Naive thymus-derived CD4-positive, alpha-beta T cell (primary cell): Measurements from ENCODE around the gene ARID5B. TPM values are rescaled to one million over a fixed set of nuclear protein-coding genes. Genes with fewer than 3 reads are reported as not detected.

Experiments used
- ATAC-seq: fragments of 150-1000 bp; cut with Tn5 transposase; 2 replicates; pipeline ENCODE4 v1.10.0; 2021; ENCODE audit warnings: mild to moderate bottlenecking, moderate library complexity
- CTCF ChIA-PET: fragments of 350-600 bp; sonication (Branson Sonifier 250); formaldehyde crosslinking; loops from one replicate; lab custom pipeline; 2021; ENCODE audit warnings: antibody characterized with exemption; lab: Charles Lee
- POLR2A ChIA-PET: fragments of 350-600 bp; sonication (Branson Sonifier 250); formaldehyde crosslinking; loops from one replicate; lab custom pipeline; 2021; ENCODE audit warnings: antibody characterized with exemption, inconsistent platforms; lab: Charles Lee
- DNase-seq, 9 donors: peaks; one replicate each; pipeline versions ENCODE4 v3.0.0 to v3.0.0-alpha.2; 2020 to 2022; ENCODE audit warnings: mixed read lengths in 1 of 9
- H3K27ac ChIP-seq: one replicate; pipeline ENCODE4 v1.7.0; 2013; ENCODE audit warnings: mild to moderate bottlenecking, low read depth, low read length, moderate library complexity
- H3K27me3 ChIP-seq, 2 donors: one replicate each; pipeline ENCODE4 v1.7.0; 2013; ENCODE audit warnings: low read length in 2 of 2, mild to moderate bottlenecking in 2 of 2, moderate library complexity in 2 of 2; ENCODE audit not compliant: control insufficient read depth in 2 of 2, insufficient read depth in 2 of 2
- H3K36me3 ChIP-seq, 3 experiments: 1 replicate in 2 of 3; 2 replicates in 1 of 3; pipeline ENCODE4 v1.7.0; 2013; ENCODE audit warnings: low read length in 3 of 3, mild to moderate bottlenecking in 3 of 3, moderate library complexity in 1 of 3; ENCODE audit not compliant: insufficient read depth in 3 of 3, control insufficient read depth in 2 of 3
- H3K4me1 ChIP-seq, 2 donors: one replicate each; pipeline ENCODE4 v1.7.0; 2013; ENCODE audit warnings: low read length in 2 of 2, mild to moderate bottlenecking in 2 of 2, moderate library complexity in 1 of 2; ENCODE audit not compliant: control insufficient read depth in 2 of 2, insufficient read depth in 2 of 2
- H3K4me3 ChIP-seq: 2 replicates; pipeline ENCODE4 v1.7.0; 2013; ENCODE audit warnings: mild to moderate bottlenecking, low read length
- H3K9me3 ChIP-seq, 3 experiments: 1 replicate in 2 of 3; 2 replicates in 1 of 3; pipeline ENCODE4 v1.7.0; 2013; ENCODE audit warnings: low read length in 3 of 3; ENCODE audit not compliant: control insufficient read depth in 2 of 3
- H3K27ac Mint-ChIP-seq, 9 donors: one replicate each; pipeline ENCODE4 v1.8.0; 2020 to 2022; ENCODE audit warnings: mixed read lengths in 9 of 9, mild to moderate bottlenecking in 8 of 9, moderate library complexity in 5 of 9, inconsistent platforms in 2 of 9
- H3K27me3 Mint-ChIP-seq, 5 donors: one replicate each; pipeline ENCODE4 v1.8.0; 2021 to 2022; ENCODE audit warnings: mixed read lengths in 5 of 5, mild to moderate bottlenecking in 1 of 5
- H3K36me3 Mint-ChIP-seq, 5 donors: one replicate each; pipeline ENCODE4 v1.8.0; 2020 to 2022; ENCODE audit warnings: mixed read lengths in 5 of 5, mild to moderate bottlenecking in 3 of 5, inconsistent platforms in 1 of 5
- H3K4me1 Mint-ChIP-seq, 7 donors: one replicate each; pipeline ENCODE4 v1.8.0; 2020 to 2022; ENCODE audit warnings: mixed read lengths in 7 of 7, mild to moderate bottlenecking in 3 of 7, inconsistent platforms in 1 of 7
- H3K4me3 Mint-ChIP-seq, 10 donors: one replicate each; pipeline ENCODE4 v1.8.0; 2020 to 2022; ENCODE audit warnings: mild to moderate bottlenecking in 10 of 10, mixed read lengths in 10 of 10, moderate library complexity in 6 of 10, inconsistent platforms in 2 of 10
- H3K9me3 Mint-ChIP-seq, 11 donors: one replicate each; pipeline ENCODE4 v1.8.0; 2020 to 2022; ENCODE audit warnings: mixed read lengths in 11 of 11, mild to moderate bottlenecking in 4 of 11, inconsistent platforms in 1 of 11, moderate library complexity in 1 of 11
- intact Hi-C, 2 donors: fragments of 100-400 bp; cut with micrococcal nuclease; formaldehyde crosslinking; loops; one replicate each; pipeline ENCODE4 v1.15.1; 2023
- polyA plus RNA-seq, 2 donors: library from polyadenylated mRNA; unstranded; fragments of 300-500 nt; fragmentation: Illumina TruSeq; gene quantifications; one replicate each; pipeline ENCODE4 v1.2.3, GENCODE V29; 2021
- total RNA-seq, 6 experiments: library from RNA in 5 of 6; stranded (reverse) in 5 of 6; gene quantifications; 1 replicate in 5 of 6; 2 replicates in 1 of 6; pipeline ENCODE4 v1.2.3 and lab custom pipeline; 2021 to 2026

Gene ARID5B
- total and polyA plus RNA-seq, 7 experiments from 2014 or later: 18.6 to 60.8 (median 47.4) TPM

GRCh38 chr10:61958805-61959204 lies 57.3 kb downstream of the ARID5B start:
- DNase-seq (no peak), ATAC-seq (no peak)
- H3K9me3 ChIP-seq: no peaks in the 10 kb centered on the region
- Mint-ChIP-seq H3K4me3 (peak overlapping the region in 1 of 10 donors; percentile 30), H3K36me3 (peaks cover 15 to 56% (median 31%) of the 10 kb centered on the region in 5 donors), H3K9me3 (no peaks in the 10 kb centered on the region), H3K27ac (peak overlapping the region in 3 of 9 donors; percentile 22 to 70 (median 63)), H3K27me3 (no peaks in the 10 kb centered on the region), H3K4me1 (peaks cover 17 to 76% (median 45%) of the 10 kb centered on the region in 7 donors)
- H3K4me3 ChIP-seq: no peak overlapping the region
- H3K36me3 ChIP-seq: no peaks in the 10 kb centered on the region
- ChIA-PET CTCF (no interaction called here), POLR2A (interaction anchor here (1.0 kb wide), 1 partner anchor 12 kb away, joined by 3 read pairs; no protein-coding TSS in a partner anchor)
- no peaks in the 10 kb centered on the region for H3K27me3 ChIP-seq
- no peak overlapping the region for H3K27ac ChIP-seq
- intact Hi-C loops: no loop called here
- H3K4me1 ChIP-seq: peaks cover 0 to 20% of the 10 kb centered on the region in 2 donors

- peaks cover 22 to 81% (median 44%) of the 10 kb centered on the region in 7 donors for H3K4me1 Mint-ChIP-seq
- Histone ChIP-seq H3K4me1 (peaks cover 0 to 30% of the 10 kb centered on the region in 2 donors), H3K4me3 (no peak overlapping the region), H3K9me3 (no peaks in the 10 kb centered on the region), H3K36me3 (no peaks in the 10 kb centered on the region), H3K27ac (no peak overlapping the region), H3K27me3 (no peaks in the 10 kb centered on the region)
- H3K27me3 Mint-ChIP-seq: no peaks in the 10 kb centered on the region
- DNase-seq (no peak), ATAC-seq (no peak)
- intact Hi-C loops: no loop called here
- CTCF ChIA-PET: no interaction called here
- POLR2A ChIA-PET: no interaction called here
- H3K27ac Mint-ChIP-seq: peak overlapping the region in 3 of 9 donors; percentile 12 to 71 (median 63)
- H3K36me3 Mint-ChIP-seq: peaks cover 15 to 58% (median 36%) of the 10 kb centered on the region in 5 donors
- no peak overlapping the region for H3K4me3 Mint-ChIP-seq
- no peaks in the 10 kb centered on the region for H3K9me3 Mint-ChIP-seq
Measured at GRCh38 chr10:61959814-61960213, 58.3 kb downstream of the ARID5B start.

GRCh38 chr10:61960396-61961120 lies 59.1 kb downstream of the ARID5B start:
- Histone ChIP-seq H3K36me3 (no peaks in the 10 kb centered on the region), H3K9me3 (no peaks in the 10 kb centered on the region), H3K27me3 (no peaks in the 10 kb centered on the region), H3K4me1 (peaks cover 0 to 37% of the 10 kb centered on the region in 2 donors), H3K4me3 (no peak overlapping the region), H3K27ac (no peak overlapping the region)
- peaks cover 18 to 80% (median 42%) of the 10 kb centered on the region in 7 donors for H3K4me1 Mint-ChIP-seq
- H3K36me3 Mint-ChIP-seq: peaks cover 15 to 54% (median 32%) of the 10 kb centered on the region in 5 donors
- peak overlapping the region in 1 of 10 donors; percentile 29 for H3K4me3 Mint-ChIP-seq
- DNase-seq: no peak
- no peak for ATAC-seq
- intact Hi-C loops: loop anchor here in 1 of 2 donors (1.0 kb wide), 1 partner anchor 32 kb away; no protein-coding TSS in a partner anchor
- no peaks in the 10 kb centered on the region for H3K9me3 Mint-ChIP-seq
- H3K27ac Mint-ChIP-seq: peak overlapping the region in 2 of 9 donors; percentile 55 to 77
- no peaks in the 10 kb centered on the region for H3K27me3 Mint-ChIP-seq
- CTCF ChIA-PET: no interaction called here
- POLR2A ChIA-PET: no interaction called here

DNA sequence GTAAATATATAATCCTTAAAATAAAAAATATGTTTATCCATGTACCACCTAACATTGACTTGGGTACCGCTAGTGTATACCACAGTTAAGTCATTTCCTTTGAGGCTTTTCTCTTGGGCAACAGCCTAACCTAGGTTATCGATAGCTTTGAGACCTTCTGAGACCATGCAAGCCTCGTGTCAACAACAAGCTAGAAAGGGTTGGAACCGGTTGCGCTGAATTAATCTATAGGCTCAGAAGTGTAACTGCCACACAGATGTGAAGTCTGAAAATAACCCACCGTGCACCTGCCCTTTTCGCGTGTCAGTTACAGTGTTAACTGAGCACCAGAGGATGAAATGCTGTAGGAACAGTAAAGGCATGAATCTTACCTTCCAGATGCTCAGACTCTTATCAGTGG lies 59.8 kb downstream of the ARID5B start:
- peak in 2 of 9 donors; percentile 25 to 28 for DNase-seq
- intact Hi-C loops: loop anchor here in 1 of 2 donors (1.0 kb wide), 1 partner anchor 31 kb away; no protein-coding TSS in a partner anchor

GRCh38 chr10:61962971-61963370 lies 61.5 kb downstream of the ARID5B start:
- H3K36me3 ChIP-seq: no peaks in the 10 kb centered on the region
- DNase-seq: no peak
- intact Hi-C loops: no loop called here
- ChIA-PET CTCF (no interaction called here), POLR2A (no interaction called here)
- ATAC-seq: no peak
- H3K9me3 ChIP-seq: no peaks in the 10 kb centered on the region
- H3K27me3 Mint-ChIP-seq: no peaks in the 10 kb centered on the region
- no peaks in the 10 kb centered on the region for H3K9me3 Mint-ChIP-seq
- H3K27ac Mint-ChIP-seq: peak overlapping the region in 3 of 9 donors; percentile 13 to 68 (median 51)
- no peaks in the 10 kb centered on the region for H3K27me3 ChIP-seq
- peak overlapping the region in 2 of 10 donors; percentile 23 to 32 for H3K4me3 Mint-ChIP-seq
- peaks cover 16 to 80% (median 43%) of the 10 kb centered on the region in 7 donors for H3K4me1 Mint-ChIP-seq
- peaks cover 18 to 62% (median 45%) of the 10 kb centered on the region in 5 donors for H3K36me3 Mint-ChIP-seq
- H3K4me3 ChIP-seq: no peak overlapping the region
- peaks cover 0 to 42% of the 10 kb centered on the region in 2 donors for H3K4me1 ChIP-seq
- no peak overlapping the region for H3K27ac ChIP-seq

More for the DNA sequence above, 59.8 kb downstream of the ARID5B start:
- H3K36me3 ChIP-seq: no peaks in the 10 kb centered on the region
- H3K9me3 Mint-ChIP-seq: no peaks in the 10 kb centered on the region
- peak overlapping the region in 4 of 9 donors; percentile 24 to 84 (median 71) for H3K27ac Mint-ChIP-seq
- H3K36me3 Mint-ChIP-seq: peaks cover 16 to 55% (median 33%) of the 10 kb centered on the region in 5 donors
- peak; percentile 77 for ATAC-seq
- no peaks in the 10 kb centered on the region for H3K27me3 ChIP-seq
- H3K27ac ChIP-seq: no peak overlapping the region
- no peaks in the 10 kb centered on the region for H3K9me3 ChIP-seq
- no peaks in the 10 kb centered on the region for H3K27me3 Mint-ChIP-seq
- ChIA-PET CTCF (interaction anchor here (0.6 kb wide), 1 partner anchor 12 kb away, joined by 3 read pairs; no protein-coding TSS in a partner anchor), POLR2A (no interaction called here)
- no peak overlapping the region for H3K4me3 ChIP-seq
- peaks cover 18 to 79% (median 44%) of the 10 kb centered on the region in 7 donors for H3K4me1 Mint-ChIP-seq
- peaks cover 0 to 42% of the 10 kb centered on the region in 2 donors for H3K4me1 ChIP-seq
- H3K4me3 Mint-ChIP-seq: peak overlapping the region in 1 of 10 donors; percentile 65

GRCh38 chr10:61963669-61964058 lies 62.2 kb downstream of the ARID5B start:
- Histone ChIP-seq H3K36me3 (no peaks in the 10 kb centered on the region), H3K27me3 (no peaks in the 10 kb centered on the region), H3K4me3 (no peak overlapping the region), H3K27ac (no peak overlapping the region), H3K4me1 (peaks cover 0 to 42% of the 10 kb centered on the region in 2 donors), H3K9me3 (no peaks in the 10 kb centered on the region)
- ATAC-seq (no peak), DNase-seq (no peak)
- H3K4me3 Mint-ChIP-seq: no peak overlapping the region
- no peaks in the 10 kb centered on the region for H3K27me3 Mint-ChIP-seq
- peaks cover 16 to 62% (median 48%) of the 10 kb centered on the region in 5 donors for H3K36me3 Mint-ChIP-seq
- H3K27ac Mint-ChIP-seq: peak overlapping the region in 3 of 9 donors; percentile 21 to 84 (median 75)
- CTCF ChIA-PET: interaction anchor here (0.5 kb wide), 1 partner anchor 1178 kb away, joined by 3 read pairs; no protein-coding TSS in a partner anchor
- POLR2A ChIA-PET: interaction anchor here (0.5 kb wide), 1 partner anchor 460 kb away, joined by 3 read pairs; no protein-coding TSS in a partner anchor
- intact Hi-C loops: no loop called here
- peaks cover 16 to 76% (median 39%) of the 10 kb centered on the region in 7 donors for H3K4me1 Mint-ChIP-seq
- no peaks in the 10 kb centered on the region for H3K9me3 Mint-ChIP-seq
